NB4 (cell line): ENCODE results near the gene VIT.

Source experiments
- MAX ChIP-seq: IDR thresholded peaks from 2 replicates; pipeline ENCODE4 v1.6.1; 2011; ENCODE audit warnings: low read depth, low read length
- MYC ChIP-seq: IDR thresholded peaks from 2 replicates; pipeline ENCODE4 v1.6.1; 2011; ENCODE audit warnings: low read depth, low read length
- POLR2A ChIP-seq: IDR thresholded peaks from 2 replicates; pipeline ENCODE4 v1.6.1; 2011; ENCODE audit warnings: mild to moderate bottlenecking; ENCODE audit not compliant: insufficient read length; ENCODE audit errors: extremely low read depth
- TF ChIP-seq, protein P1 (sequence below): IDR thresholded peaks from one replicate; pipeline ENCODE4 v1.5.1; 2012; ENCODE audit warnings: low read depth, low read length

DNA sequence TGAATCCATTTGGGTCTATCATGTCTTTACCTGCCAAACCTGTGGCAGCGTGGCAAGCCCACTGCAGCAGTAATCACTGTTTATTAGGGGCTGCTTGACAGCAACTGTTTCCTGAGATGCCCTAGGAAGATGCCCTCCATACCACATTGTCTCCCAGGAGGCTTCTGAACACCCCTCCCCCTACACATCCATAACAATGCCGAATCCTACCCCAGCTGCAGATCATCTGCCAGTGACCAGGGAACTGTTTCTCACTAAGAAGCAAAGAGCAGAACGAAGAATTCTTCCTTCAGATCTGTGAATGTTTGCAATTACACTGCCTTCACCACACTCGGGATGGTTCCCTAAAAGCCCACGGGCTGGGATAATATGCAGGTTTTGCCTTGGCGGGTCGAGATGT, 127.8 kb downstream of the VIT start:
- TF ChIP-seq, protein P1, sequence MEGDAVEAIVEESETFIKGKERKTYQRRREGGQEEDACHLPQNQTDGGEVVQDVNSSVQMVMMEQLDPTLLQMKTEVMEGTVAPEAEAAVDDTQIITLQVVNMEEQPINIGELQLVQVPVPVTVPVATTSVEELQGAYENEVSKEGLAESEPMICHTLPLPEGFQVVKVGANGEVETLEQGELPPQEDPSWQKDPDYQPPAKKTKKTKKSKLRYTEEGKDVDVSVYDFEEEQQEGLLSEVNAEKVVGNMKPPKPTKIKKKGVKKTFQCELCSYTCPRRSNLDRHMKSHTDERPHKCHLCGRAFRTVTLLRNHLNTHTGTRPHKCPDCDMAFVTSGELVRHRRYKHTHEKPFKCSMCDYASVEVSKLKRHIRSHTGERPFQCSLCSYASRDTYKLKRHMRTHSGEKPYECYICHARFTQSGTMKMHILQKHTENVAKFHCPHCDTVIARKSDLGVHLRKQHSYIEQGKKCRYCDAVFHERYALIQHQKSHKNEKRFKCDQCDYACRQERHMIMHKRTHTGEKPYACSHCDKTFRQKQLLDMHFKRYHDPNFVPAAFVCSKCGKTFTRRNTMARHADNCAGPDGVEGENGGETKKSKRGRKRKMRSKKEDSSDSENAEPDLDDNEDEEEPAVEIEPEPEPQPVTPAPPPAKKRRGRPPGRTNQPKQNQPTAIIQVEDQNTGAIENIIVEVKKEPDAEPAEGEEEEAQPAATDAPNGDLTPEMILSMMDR: no peak
- TF ChIP-seq MAX (no peak), POLR2A (no peak), MYC (no peak)
